GM12891 (cell line): ENCODE results near the gene CSTPP1. TPM values are rescaled to one million over a fixed set of nuclear protein-coding genes. Genes with fewer than 3 reads are reported as not detected.

ENCODE experiments used
- DNase-seq: peaks from one replicate; pipeline ENCODE4 v3.0.0; 2011; ENCODE audit warnings: low spot score; ENCODE audit not compliant: insufficient read length
- FAIRE-seq: peaks from 2 replicates; lab custom pipeline; 2011; peaks lifted over from hg19 to GRCh38; lab: Jason Lieb, UNC
- PAX5 ChIP-seq: IDR thresholded peaks from 2 replicates; pipeline ENCODE4 v1.6.1; 2011; ENCODE audit warnings: low read length, moderate library complexity, mild to moderate bottlenecking; ENCODE audit not compliant: insufficient read depth, severe bottlenecking
- POLR2A ChIP-seq: IDR thresholded peaks from 2 replicates; pipeline ENCODE4 v1.6.1; 2011; ENCODE audit warnings: low read depth, low read length, control low read depth
- POLR2AphosphoS5 ChIP-seq: IDR thresholded peaks from 2 replicates; pipeline ENCODE4 v1.6.1; 2011; ENCODE audit warnings: low read depth, low read length, control low read depth
- POU2F2 ChIP-seq: IDR thresholded peaks from 2 replicates; pipeline ENCODE4 v1.6.1; 2011; ENCODE audit warnings: low read depth, mild to moderate bottlenecking, control low read depth, low read length, moderate library complexity
- SPI1 ChIP-seq: IDR thresholded peaks from 2 replicates; pipeline ENCODE4 v1.6.1; 2011; ENCODE audit warnings: low read depth, low read length, control low read depth
- TAF1 ChIP-seq: IDR thresholded peaks from 2 replicates; pipeline ENCODE4 v1.6.1; 2011; ENCODE audit warnings: low read depth, low read length, control low read depth
- polyA plus RNA-seq: library from polyadenylated mRNA; unstranded; fragments of >200 nt; gene quantifications from one replicate; pipeline ENCODE4 v1.2.1, GENCODE V29; 2012; ENCODE audit warnings: low read depth, missing spikeins, inconsistent platforms; ENCODE audit not compliant: missing spikeins

CSTPP1 gene, protein sequence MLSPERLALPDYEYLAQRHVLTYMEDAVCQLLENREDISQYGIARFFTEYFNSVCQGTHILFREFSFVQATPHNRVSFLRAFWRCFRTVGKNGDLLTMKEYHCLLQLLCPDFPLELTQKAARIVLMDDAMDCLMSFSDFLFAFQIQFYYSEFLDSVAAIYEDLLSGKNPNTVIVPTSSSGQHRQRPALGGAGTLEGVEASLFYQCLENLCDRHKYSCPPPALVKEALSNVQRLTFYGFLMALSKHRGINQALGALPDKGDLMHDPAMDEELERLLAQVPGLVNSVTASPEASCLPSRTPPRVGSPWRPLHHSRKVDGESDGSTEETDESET
- polyA plus RNA-seq = 27.1 TPM

DNA sequence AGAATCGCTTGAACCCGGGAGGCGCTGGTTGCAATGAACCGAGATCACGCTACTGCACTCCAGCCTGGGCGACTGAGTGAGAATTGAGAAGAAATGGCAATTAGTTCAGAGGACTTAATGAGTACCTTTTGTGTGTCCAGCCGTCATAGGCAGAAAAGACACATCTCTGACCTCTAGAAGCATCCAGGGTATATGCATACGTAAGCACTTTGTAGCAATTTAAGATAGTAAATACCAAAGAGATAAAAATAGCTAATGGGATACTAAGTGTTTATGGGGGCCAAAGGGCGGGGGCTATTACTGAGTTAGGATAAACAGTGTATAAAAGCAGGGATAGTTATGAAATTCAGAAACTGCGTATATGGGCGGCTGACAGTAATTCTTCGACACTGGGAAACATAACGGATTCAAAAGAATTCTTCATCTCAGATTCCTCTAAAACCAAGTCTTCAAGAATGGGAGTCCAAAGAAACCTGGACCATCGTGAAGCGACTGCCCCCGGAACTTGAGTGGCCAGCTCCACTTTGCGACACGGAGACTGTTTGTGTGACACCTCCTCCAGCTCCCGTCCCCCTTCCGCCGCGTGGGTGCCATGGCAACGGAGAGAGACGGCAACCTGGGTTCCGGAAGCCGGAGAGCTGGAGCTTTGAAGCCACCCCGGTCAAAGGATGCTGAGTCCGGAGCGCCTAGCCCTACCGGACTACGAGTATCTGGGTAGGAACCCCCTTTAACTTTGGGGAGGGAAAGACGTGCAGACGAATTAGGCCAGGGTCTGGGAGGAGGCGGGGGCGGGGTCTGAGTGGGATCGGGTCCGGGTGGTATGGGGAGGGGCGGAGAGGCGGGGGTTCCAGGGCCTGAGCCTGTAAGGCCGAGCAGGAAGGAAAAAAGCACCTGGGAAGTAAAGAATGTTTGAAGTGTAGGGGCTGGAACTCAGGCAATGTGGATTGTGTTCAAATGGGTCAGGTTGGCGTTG is at the start of gene CSTPP1:
TSS of gene CSTPP1 (plus strand) at position 624 of the 973 bp plus-strand sequence. CDS start at position 669, 45 bp downstream.
- DNase-seq = peak; percentile 98
- FAIRE-seq = peak; percentile 98
- TF ChIP-seq SPI1 (peak; percentile 21; the same call in 1 of the 2 replicates), TAF1 (peak; percentile 74), POLR2A (no peak), PAX5 (peak; percentile 29), POU2F2 (peak; percentile 80), POLR2AphosphoS5 (0 out of 2 replicates have a peak, but pooled peaks have one; percentile 26)

DNA sequence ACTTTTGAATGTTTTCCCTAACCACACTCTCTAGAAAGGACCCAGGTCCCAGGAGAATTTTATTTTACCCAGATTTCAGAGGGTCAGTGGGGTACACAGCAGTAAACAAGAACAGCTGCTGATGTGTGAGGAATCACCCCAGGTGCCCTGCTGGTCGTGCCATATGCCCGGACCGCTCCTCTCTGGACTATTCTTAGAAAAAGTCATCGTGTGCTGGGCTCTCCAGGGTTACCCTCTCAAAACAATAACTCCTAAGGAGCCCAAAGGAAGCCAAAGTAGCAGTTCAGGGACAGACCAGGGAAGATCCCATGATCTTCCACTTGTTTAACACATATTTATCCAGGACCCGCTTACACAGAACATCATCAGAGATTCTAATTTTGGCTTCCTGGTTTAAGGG is 47.9 kb upstream of the CSTPP1 start:
- TF ChIP-seq TAF1 (no peak), SPI1 (no peak), POU2F2 (no peak), PAX5 (no peak), POLR2AphosphoS5 (no peak), POLR2A (no peak)
- FAIRE-seq (no peak), DNase-seq (no peak)

DNA sequence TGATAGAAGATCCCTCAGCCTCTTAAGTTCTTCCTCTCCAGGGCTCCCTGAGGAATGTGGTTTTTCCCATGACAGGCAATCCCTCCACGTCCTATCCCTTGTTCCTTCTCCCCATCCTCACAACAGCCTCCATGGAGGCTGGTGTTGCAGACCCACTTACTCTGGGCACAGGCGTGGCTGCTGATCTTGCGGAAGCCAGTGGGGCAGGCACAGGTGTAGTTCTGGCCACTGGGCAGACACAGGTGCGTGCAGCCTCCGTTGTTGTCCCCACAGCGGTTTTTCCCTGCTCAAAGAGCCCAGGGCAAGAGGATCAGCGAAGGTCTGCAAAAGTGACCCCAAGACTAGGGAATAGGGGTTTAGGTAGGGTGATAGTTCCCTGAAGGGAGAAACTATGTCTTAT is 47.3 kb upstream of the CSTPP1 start:
- no peak for DNase-seq
- FAIRE-seq = no peak
- TF ChIP-seq POLR2A (no peak), SPI1 (no peak), TAF1 (no peak), POLR2AphosphoS5 (no peak), PAX5 (no peak), POU2F2 (no peak)

DNA sequence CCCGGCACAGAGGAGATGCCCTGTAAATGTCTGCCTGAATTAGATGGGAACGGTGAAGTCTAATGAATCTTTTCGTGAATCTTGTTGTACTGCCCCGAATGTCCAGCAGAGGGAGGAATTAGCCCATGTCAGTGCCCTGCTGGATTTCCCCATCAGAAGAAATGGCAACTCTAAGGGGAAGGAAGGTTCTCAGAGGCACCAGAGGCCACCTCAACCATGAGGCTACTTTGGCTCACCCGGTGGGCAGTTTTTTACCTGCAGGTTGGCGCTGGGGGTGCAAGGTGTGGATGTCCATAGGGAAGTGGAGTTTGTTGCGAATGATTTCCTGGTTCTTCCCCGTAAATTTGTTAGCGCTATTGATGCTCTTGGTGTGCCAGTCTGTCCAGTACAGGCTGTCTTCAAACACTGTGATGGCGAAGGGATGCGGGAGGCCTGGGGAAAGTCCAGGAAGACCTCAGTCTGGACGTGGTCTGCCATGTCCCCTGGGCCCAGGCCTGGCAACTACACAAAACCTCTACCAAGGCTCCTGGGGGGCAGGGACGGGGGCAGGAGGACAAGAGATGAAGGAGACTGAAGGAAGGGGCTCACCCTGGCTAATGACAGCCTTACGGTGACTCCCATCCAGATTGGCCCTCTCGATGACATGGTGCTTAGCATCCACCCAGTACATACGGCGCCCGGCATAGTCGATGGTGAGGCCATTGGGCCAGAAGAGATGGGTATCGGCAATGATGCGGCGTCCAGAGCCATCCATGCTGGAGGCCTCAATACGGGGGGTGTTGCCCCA is 46.7 kb upstream of the CSTPP1 start:
- peak; percentile 61 for DNase-seq
- TF ChIP-seq POLR2AphosphoS5 (no peak), POLR2A (no peak), SPI1 (no peak), PAX5 (no peak), POU2F2 (no peak), TAF1 (no peak)
- peak; percentile 92 for FAIRE-seq

DNA sequence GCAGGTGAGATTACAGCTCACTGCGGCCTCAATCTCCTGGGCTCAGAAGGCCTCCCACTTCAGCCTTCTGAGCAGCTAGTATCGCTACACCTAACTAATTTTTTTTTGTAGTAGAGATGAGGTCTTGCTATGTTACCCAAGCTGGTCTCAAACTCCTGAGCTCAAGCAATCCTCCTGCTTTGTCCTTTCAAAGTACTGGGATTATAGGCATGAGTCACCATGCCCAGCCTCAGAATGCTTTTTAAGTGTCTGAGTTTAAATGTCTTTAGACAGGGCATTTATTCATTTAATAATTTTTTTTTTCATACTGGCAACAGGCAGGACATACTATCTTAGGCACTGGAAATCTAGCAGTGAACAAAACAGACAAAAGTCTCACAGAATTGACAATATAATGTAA is 45.9 kb upstream of the CSTPP1 start:
- DNase-seq (no peak), FAIRE-seq (no peak)
- TF ChIP-seq SPI1 (no peak), TAF1 (no peak), POLR2AphosphoS5 (no peak), POLR2A (no peak), POU2F2 (no peak), PAX5 (no peak)

DNA sequence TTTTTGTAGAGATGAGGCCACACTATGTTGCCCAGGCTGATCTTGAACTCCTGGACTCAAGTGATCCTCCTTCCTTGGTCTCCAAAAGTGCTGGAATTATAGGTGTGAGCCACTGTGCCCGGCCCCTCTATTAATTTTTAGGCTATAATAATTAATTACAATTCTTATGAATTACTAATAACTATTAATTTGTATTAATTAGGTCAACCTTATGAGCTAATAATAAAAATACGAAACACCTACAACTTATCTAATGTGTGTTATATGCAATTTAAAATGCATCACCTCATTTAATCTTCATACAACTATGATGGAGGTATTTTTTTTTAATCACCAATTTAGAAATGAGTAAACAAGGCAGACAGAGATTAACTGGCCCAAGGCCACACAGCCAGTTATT is 44.5 kb upstream of the CSTPP1 start:
- no peak for FAIRE-seq

DNA sequence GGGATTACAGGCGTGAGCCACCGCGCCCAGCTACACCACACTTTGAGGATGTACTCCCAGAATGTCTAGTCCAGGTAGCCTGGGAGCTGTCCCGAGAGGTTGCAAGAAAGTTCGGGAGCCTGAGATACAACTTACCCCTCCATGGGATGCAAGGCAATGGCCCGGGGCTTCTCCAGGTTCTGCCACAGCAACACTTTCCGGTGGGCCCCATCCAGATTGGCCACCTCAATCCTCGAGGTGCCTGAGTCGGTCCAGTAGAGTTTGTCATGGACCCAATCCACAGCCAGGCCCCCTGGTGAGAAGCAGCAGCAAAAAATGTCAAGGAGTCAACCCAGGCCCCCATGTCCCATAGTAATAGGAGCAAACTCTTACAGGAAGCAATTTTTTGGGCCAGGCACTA is 43.7 kb upstream of the CSTPP1 start:
- TF ChIP-seq POLR2AphosphoS5 (no peak), SPI1 (no peak), PAX5 (no peak), POU2F2 (no peak), POLR2A (no peak), TAF1 (no peak)
- DNase-seq (no peak), FAIRE-seq (no peak)

More for the DNA sequence above, 44.5 kb upstream of the CSTPP1 start:
- no peak for DNase-seq
- TF ChIP-seq POLR2AphosphoS5 (no peak), SPI1 (no peak), POU2F2 (no peak), TAF1 (no peak), POLR2A (no peak), PAX5 (no peak)

DNA sequence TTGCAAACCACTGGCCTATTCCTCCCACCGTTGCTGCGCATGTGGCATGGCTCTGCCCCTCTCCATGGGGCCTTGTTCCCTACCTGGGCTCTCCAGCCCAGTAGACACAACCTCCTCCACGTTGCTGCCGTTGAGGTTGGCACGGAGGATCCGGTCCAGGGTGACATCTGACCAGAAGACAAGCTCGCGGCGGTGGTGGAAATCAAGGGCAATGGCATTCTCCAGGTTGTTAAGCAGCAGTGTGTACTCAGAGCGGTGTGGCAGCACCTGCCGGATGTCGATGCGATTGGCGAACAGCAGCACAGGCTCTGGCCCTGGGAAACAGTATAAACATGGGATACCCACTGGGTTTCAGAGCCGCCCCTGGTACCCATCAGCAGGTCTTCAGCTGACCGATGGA is 42.1 kb upstream of the CSTPP1 start:
- TF ChIP-seq POLR2A (no peak), POU2F2 (no peak), PAX5 (no peak), TAF1 (no peak), POLR2AphosphoS5 (no peak), SPI1 (no peak)
- DNase-seq (no peak), FAIRE-seq (no peak)
